Activated naive CD4-positive, alpha-beta T cell (primary cell): ENCODE measurements around the gene NAA60.
A peak's percentile ranks its signal among the peaks of the same experiment; 100 is the strongest.

ENCODE experiments used
- DNase-seq, 4 experiments: peaks; one replicate each; lab custom pipeline; 2025; lab: John Stamatoyannopoulos, UW

Gene NAA60

DNA sequence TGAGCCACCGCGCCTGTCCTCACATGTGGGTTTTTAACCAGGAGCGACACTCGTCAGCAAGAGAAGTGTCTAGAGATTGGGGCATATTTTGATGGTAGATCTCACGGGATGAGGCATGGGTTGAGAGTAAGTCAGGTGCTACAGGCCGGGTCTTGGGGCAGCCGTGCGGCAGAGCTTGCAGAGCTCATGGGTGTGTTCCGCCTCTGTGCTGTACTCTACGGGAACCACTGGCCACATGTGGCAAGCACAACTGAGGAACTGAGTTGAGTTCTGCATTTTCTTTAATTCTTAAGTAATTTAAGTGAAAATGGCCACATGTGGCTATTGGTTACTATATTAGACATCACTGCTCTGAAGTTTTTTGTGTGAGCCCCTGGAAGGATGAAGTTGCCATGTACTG, 66.9 kb downstream of the NAA60 start:
- DNase-seq: no peak

DNA sequence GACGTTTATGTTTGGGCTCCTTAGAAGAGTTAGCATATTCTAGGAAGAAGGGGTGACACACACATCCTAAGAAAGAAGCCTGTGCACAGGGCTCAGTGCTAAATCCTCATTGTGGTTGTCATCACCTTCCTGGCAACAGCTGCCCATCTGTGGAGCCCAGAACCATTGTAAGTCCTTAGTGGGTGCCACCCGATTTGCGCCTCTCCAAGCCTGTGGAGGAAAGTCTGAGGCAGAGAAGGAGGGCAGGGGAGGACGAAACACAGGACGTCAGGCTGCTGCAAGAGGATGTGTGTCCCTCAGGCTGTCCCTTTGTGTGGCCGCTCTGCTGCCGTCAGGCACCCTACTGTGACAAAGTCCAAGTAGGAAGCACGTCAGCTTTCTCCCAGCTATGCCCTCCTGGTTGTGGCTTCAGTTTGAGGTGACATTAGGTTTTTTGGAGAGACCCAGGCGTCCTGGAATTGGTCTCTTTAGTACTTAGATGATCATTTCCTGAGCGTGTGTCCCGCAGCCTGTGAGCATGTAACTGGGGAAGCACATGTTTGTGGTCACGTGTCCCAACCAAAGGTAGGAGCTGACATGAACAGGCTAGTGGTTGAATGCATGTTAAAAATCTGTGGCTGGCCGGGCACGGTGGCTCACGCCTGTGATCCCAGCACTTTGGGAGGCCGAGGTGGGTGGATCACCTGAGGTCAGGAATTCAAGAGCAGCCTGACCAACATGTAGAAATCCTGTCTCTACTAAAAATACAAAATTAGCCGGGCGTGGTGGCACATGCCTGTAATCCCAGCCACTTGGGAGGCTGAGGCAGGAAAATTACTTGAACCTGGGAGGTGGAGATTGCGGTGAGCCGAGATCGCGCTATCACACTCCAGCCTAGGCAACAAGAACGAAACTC, 68.1 kb downstream of the NAA60 start:
- DNase-seq: no peak

DNA sequence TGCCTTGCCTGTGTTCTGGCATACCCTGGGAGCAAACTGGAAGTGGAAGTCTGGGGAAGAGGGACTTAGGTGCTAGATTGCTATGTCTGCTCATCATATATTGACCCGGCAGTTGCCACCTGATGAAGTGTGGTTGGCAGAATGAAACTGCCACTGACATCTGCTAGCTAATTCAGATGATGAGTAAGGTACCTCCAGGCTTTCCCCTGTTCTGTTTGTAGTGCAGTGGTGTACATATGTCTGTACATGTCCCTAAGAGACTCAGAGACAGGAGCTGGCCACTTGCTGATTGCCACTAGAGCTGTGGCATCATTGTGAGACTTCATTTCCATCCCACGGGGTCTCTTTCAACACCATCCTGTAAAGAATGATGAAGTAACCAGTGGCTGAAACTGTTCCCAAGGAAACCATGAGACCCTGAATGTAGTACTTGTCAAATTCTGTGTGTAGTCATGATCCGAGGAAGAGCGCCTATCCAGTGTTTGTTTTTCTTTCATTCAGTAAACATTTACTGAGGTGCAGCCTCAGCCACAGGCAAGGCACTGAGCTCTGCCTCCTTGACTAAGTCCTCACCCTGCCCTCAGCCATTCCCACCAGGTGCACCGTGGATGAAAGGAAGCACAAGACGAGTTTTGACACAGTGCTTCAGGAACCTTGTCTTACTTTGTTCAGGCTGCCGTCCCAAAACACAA, 70.6 kb downstream of the NAA60 start:
- no peak for DNase-seq

DNA sequence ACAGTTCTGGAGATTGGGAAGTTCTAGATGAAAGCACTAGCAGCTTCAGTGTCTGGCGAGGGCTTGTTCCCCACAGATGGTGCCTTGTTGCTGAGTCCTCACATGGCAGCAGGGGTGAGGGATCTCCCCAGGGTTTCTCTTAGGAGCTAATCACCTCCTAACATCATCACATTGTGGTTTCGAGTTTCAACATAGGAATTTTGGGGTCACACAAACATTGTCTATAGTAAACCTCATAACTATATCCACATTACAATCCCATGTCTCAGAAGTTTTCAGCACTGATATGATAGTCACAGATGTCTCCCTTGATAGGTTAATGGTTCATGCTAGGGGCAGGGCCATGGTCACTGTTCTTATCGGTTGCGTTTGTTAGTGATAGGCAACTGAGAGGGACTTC, 71.1 kb downstream of the NAA60 start:
- no peak for DNase-seq

- no peak for DNase-seq
Measured at GRCh38 chr16:3515897-3516296, 72.4 kb downstream of the NAA60 start.

GRCh38 chr16:3518292-3518985, 75.0 kb downstream of the NAA60 start:
- DNase-seq: no peak

DNA sequence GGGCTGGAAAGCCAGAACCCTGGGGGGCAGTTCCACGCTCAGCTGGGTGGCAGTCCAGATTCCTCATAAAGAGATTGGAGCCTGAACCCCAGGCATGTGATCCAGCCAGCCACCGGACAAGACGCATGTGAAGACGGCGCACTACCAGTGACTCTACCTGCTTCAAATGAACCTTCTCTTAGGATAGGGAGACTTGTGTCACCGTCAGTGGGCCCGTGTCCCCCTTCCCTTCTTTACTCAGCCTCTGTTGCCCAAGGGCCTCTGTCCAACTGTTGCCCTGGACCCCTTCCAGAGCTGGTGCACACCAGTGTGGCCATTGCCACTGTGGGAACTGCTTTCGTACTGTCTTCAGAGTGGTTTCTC, 75.5 kb downstream of the NAA60 start:
- no peak for DNase-seq

- no peak for DNase-seq
Measured at GRCh38 chr16:3519581-3519980, 76.1 kb downstream of the NAA60 start.

DNA sequence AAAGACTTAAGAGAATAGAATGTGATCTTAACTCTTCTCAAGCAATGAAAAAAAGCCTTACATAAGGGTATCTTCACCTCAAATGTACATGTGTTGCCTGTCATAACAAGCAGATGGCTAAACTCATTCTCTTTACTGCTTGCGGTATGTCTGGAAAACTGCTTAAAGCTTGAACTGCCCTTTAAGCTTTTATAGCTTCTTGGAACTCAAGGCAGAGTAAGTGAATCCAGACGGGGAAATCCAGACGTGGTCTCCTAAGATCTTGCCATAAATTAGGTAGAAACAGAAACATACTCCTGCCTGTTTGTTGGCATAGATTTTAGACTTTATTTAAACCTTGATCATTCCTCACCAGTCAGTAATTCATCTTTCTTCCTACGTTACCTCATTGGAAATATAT, 76.9 kb downstream of the NAA60 start:
- DNase-seq: no peak

- no peak for DNase-seq
Measured at GRCh38 chr16:3520841-3521240, 77.4 kb downstream of the NAA60 start.

- DNase-seq: no peak
Measured at GRCh38 chr16:3523281-3523680, 79.8 kb downstream of the NAA60 start.

DNA sequence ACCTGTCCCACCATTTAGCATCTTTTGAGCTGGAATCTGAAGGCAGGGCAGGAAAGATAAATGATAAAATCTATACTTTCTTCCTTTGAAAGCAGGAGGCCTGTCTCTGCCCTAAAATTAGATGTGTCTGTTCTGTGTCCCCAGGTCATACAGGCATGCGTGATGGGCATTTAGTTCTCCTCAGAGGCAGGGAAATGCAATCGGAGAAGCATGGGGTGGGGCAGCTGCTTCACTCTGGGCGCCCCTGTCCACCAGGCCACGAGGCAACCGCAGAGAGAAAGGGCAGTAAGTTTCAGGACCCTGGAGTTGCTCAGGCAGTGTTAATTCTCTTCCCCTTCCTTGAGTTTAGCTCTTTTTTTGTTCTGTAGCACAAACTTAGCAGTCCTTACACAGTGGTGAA, 82.5 kb downstream of the NAA60 start:
- no peak for DNase-seq

GRCh38 chr16:3527216-3527829, 83.8 kb downstream of the NAA60 start:
- DNase-seq: peak in 3 of 4 experiments; percentile 7 to 22 (median 9)

GRCh38 chr16:3528406-3528805, 84.9 kb downstream of the NAA60 start:
- DNase-seq: no peak

DNA sequence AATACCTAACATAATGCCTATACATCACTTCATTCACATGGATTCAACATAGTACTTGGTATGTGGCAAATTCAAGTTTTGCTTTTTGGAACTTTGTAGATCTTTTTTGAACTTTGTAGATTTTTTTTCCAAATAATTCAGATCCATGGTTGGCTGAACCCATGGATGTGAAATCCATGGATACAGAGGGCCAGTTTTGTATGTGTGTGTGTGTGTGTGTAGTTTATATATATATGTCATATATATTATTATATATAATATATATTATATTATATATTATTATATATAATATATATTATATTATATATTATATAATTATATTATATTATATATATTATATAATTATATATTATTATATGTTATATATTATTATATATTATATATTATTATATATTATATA, 85.7 kb downstream of the NAA60 start:
- DNase-seq: no peak

DNA sequence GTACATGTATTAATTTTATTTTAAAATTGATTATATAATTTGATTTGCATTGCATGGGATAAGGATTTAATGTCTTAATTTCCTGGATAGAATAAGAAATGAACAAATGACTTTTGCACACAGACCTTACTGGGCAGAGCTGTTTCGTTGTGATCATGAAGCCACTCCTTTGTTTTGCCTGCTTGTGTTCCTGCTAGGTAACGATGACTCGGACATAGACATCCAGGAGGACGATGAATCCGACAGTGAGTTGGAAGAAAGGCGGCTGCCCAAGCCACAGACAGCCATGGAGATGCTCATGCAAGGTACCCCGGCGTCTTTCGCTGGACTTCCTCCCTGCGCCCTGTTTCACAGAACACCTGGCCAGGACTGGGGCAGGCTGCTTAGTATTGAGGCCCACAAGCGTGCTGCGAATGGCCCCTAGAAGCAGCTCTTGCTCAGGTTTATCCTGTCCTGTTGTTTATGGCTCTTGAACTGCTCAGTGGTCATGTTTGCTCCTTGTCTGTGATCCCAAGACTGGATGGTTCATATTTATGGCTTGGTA, 87.0 kb downstream of the NAA60 start:
- DNase-seq: no peak

DNA sequence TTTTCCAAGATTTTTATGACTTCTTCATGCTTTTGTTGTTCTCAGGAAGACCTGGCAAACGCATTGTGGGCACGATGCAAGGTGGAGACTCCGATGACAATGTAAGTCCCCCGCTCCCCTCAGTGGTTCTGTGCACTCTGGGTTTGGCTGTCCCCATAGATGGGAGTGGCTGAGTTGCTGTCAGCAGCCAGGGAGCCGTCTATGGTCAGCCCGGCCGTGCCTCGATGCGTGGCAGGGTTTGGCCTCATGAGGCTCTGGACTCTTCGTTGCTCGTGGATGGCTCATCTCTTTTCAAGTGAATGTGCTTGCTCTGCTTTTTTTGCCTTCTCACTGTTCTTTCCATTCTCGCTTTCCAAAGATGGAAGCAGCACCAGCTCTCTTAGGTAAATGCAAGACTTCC, 89.3 kb downstream of the NAA60 start:
- DNase-seq: no peak

DNA sequence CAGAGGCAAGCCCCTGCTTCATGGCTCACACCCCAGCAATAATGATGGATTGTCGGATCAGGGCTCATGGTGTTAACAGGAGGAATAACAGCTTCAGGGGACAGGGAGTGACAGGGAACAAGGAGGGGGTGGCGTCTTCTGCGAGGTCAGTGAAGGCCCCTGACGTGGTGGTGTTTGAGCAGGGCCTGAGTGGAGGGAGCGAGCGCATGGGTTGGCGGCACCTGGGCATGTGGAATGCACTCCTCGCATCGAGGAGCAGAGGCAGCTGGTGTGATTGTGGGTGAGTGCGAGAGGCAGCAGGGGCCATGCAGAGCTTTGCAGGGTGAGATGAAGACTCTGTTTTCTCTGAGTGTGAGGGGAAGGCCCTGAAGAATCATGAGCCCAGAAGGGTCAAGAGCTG, 90.6 kb downstream of the NAA60 start:
- DNase-seq: no peak

DNA sequence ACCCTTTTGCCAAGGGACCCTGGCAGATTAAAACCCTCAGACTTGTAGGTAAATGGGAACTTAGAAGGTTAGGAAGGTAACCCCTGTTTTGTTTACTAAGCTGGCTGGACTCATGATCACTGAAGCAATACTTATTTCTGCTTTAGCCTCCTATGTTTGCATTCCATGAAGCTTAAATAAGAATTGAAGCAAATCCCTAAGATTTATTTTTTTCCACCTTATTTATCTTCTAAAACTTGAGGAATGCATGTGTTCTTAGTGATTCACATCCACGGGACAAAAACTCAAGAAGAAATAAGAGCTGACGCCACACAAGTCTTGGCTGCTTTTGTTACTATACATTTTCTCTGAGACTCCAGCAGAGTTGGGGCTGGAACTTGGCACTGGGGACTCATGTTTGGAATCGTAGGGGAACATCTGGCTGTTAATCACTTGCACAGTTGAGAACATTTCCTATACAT, 92.8 kb downstream of the NAA60 start:
- DNase-seq: no peak
